T-helper 9 cell (primary cell): ENCODE measurements around the gene TMUB1.

Source experiments
- DNase-seq: peaks from one replicate; pipeline ENCODE4 v3.0.0-alpha.2; 2020
- total RNA-seq, 2 donors: gene quantifications; one replicate each; lab custom pipeline; 2026; lab: John Stamatoyannopoulos, UW

The TMUB1 gene, protein sequence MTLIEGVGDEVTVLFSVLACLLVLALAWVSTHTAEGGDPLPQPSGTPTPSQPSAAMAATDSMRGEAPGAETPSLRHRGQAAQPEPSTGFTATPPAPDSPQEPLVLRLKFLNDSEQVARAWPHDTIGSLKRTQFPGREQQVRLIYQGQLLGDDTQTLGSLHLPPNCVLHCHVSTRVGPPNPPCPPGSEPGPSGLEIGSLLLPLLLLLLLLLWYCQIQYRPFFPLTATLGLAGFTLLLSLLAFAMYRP
- 39.0 to 41.8 reads per million in 2 donors for total RNA-seq

- peak; percentile 87 for DNase-seq
Measured at GRCh38 chr7:151083071-151083823, at the start of gene TMUB1. TSS of gene TMUB1 (minus strand) at chr7:151083493. CDS start at chr7:151082563, 930 bp downstream.

GRCh38 chr7:151132461-151133205 is 49.3 kb upstream of the TMUB1 start:
- no peak for DNase-seq

- DNase-seq: no peak
Measured at GRCh38 chr7:151131592-151132293, 48.5 kb upstream of the TMUB1 start.

DNA sequence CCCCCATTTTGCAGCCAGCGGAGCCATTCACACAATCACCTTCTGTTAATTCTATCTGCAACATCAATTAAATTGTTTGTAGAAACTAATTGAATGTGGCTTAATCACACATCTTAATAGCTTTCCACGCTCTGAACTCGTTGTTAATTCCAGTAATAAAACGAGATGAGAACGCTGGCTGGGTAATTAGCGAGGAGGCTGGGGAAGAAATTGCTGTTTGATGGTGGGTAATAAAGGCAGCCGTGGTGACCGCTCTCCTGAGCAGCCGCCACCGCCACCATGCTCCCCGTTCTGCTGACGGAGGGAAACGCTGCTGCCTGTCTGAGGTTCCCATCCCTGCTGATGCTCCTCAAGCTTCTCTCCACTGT is 47.9 kb upstream of the TMUB1 start:
- no peak for DNase-seq

GRCh38 chr7:151130741-151131157 is 47.5 kb upstream of the TMUB1 start:
- DNase-seq: no peak

- no peak for DNase-seq
Measured at GRCh38 chr7:151129960-151130591, 46.8 kb upstream of the TMUB1 start.

GRCh38 chr7:151129117-151129959 is 46.0 kb upstream of the TMUB1 start:
- DNase-seq: no peak

GRCh38 chr7:151128716-151129115 is 45.4 kb upstream of the TMUB1 start:
- DNase-seq: no peak

- no peak for DNase-seq
Measured at GRCh38 chr7:151128144-151128543, 44.9 kb upstream of the TMUB1 start.

GRCh38 chr7:151126491-151127137 is 43.3 kb upstream of the TMUB1 start:
- DNase-seq: no peak

DNA sequence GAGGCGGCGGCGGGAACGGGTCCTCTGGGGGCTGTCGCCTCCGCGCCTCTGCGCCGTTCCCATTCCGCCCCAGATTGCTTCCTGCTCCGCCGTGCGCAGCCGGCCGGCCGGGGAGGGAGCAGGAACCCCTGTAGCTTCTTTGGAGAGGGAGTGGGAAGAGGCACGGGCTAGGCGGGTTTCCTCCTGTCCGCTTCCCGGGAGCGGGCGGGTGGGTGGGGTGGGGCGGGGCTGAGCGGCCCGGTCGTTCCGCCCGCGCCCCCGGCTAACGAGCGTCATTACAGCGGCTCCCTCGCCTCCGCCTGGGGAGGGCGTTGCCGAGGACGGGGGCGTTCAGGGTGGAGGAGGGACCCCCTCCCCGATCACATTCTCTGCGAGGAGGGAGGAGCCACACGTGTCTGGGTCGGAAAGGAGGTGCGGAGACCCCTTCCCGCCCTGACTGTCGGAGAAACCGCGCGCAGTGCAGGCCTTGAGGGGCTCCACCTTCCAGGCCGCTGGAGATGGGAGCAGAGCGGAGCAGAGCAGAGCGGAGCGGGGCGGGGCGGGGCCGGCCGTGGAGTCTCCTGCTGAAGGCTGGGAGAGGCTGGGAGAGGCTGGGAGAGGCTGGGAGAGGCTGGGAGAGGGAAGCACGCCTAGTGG is 42.7 kb upstream of the TMUB1 start:
- no peak for DNase-seq

DNA sequence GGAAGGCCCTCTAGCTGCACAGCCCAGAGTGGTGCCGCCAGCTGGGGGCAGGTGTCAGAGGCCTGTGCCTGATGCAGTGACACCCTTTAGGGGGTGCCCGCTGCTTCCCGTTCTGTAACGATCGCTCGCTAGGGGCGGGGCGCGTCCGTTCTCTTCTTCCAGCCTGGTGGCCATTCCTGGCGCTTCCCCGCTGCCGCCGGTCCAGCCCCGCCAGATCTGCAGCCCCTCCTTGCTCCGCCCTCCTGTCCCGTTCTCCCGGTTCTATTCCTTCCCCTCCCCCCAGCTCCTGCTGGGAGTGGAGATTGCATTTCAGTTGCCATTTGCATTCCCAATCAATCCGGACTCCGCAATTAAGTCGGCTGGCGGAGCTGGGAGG is 42.2 kb upstream of the TMUB1 start:
- no peak for DNase-seq

DNA sequence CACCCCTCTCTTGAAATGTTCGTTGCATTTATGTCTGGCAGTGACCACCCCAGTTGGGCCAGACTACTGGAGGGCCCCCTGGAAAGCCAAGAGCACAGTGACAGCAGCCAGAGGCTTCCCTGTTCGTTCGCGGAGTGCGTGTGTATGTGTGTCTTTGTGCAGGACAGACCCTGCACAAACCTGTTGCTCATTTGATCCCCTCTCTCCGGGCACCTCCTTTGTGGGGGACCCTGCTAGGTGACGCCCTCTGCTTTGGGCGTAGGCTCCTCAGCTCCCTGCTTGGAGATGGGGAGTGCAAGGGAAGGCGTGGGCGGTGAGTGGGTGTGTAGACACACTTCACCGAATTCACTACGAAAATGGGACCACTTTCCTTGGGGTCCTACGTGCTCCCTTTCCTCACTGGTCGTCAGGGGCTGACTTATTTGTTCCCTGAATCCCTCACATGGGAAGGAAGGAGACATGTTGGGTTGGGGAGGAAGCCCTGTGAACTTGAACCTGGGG is 41.7 kb upstream of the TMUB1 start:
- DNase-seq: no peak

- DNase-seq: no peak
Measured at GRCh38 chr7:151124481-151124880, 41.2 kb upstream of the TMUB1 start.

DNA sequence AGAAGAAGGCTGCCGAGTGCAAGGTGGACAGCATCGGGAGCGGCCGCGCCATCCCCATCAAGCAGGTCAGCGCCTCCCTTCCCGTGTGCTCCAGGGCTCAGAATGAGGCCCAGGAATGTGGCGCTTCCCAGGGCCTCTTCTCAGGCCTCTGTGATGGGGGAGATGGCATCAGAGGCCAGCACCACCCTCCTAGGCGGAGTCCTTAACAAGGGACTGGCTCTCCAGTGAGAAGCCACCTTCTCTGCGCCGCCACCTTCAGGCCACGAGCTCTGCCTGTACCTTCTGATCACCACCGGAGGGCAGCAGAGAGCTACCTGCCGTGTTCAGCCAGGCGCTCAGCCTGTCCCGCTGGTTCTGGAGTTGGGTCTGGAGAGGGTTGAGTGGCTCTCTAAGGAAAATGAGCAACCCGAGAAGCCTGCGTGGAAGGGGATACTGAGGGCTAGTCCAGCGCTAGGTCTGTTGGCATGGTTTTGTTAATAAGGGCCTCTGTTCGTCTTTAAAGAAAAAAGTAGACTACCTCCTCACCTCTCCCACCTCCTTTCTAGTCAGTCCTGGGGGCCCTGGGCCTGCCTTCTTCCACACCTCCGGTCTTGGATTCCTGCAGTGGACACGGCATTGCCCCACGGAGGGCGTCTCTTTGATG is 40.6 kb upstream of the TMUB1 start:
- peak; percentile 88 for DNase-seq

DNA sequence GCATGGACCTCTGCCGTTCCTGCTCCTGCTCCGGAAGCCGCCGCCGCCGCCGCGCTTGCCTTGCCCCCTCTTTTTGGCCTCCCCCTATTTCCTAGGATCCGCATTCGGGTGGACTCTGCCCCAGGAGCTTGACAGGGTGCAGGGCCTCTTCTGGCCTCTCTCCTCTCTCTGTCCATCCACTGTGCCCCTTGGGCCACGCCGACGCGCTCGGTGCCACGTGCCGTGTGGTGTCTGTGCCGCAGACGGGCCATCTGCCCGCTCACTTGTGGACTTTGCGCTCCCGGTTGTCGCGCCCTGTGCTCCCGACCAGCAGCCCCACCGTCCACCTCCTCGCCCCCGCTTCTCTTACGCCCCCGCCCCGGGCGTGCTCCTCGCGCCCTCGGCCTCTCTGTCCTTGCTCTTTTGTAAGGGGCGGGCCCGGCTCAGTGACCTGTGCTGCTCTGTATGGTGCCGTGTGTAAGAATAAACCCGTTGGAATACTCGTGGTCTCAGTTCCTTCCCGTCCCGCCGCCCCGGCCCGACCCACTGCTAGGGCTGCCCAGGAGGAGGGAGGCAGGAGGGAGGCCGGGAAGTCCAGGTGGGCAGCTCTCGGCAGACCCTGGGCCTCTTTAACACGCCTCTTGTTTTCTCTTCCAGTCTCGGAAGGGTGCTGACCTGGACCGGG is 40.0 kb upstream of the TMUB1 start:
- DNase-seq: no peak

DNA sequence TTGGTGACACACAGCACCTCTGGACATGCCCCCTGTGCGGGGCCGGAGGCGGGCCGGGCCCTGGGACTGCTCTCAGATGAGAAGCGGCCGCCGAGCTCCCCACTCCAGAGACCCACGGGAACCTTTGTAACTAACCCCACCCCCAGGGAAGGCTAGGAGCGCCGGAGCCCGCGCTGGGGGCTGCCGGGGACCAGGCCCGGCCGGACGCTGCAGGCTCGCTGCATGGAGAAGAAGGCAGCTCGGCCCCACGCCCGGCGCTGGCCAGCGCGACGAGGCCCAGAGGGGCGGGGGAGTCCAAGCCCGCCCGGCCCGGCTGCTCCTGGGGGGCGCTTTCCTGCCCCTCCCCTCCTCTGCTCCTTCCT is 39.5 kb upstream of the TMUB1 start:
- DNase-seq: no peak

DNA sequence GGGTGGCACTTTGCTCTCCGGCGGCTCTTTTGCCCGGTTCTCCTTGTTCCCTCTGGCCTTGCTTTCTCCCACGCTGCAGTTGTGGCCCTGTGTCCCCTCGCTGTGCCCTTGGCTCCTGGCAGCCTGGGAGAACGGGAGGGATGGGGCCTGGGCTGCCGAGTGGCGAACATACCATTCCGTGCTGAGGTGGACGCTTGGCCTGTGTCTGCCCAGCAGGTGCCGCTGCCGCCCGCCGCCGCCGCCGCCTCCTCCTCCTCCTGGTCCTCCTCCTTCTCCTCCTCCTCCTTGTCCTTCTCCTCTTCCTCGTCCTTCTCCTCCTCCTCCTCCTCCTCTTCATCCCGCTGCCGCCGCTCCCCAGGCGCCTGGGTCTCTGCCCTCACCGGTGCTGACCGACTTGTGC is 39.0 kb upstream of the TMUB1 start:
- no peak for DNase-seq
